NCI-H128 (cell line): Measurements from ENCODE around the gene CPNE8.
"Not testable (repeated sequence)": the region's sequence is repeated elsewhere in the genome, so short reads cannot be mapped to it uniquely, and the experiment has no call there.

Experiments used
- DNase-seq: peaks from one replicate; lab custom pipeline; 2025; ENCODE audit not compliant: unreplicated experiment; lab: John Stamatoyannopoulos, UW

The CPNE8 gene

GRCh38 chr12:38742496-38742895 is 162.9 kb downstream of the CPNE8 start:
- not testable (repeated sequence) for DNase-seq

- DNase-seq, result no peak
These were observed 168.6 kb downstream of the CPNE8 start for GRCh38 chr12:38736821-38737220.

- no peak for DNase-seq
These were observed 172.6 kb downstream of the CPNE8 start for GRCh38 chr12:38732761-38733160.

GRCh38 chr12:38728894-38729293 is 176.5 kb downstream of the CPNE8 start:
- DNase-seq, result no peak

GRCh38 chr12:38721611-38722252 is 183.7 kb downstream of the CPNE8 start:
- DNase-seq, result no peak

- DNase-seq, result no peak
These were observed 184.7 kb downstream of the CPNE8 start for GRCh38 chr12:38720661-38721060.

- no peak for DNase-seq
These were observed 192.1 kb downstream of the CPNE8 start for GRCh38 chr12:38713294-38713693.

GRCh38 chr12:38711054-38711453 is 194.3 kb downstream of the CPNE8 start:
- DNase-seq, result no peak

GRCh38 chr12:38708466-38708865 is 196.9 kb downstream of the CPNE8 start:
- no peak for DNase-seq

- DNase-seq, result no peak
These were observed 197.7 kb downstream of the CPNE8 start for GRCh38 chr12:38707648-38708047.

- DNase-seq, result no peak
These were observed 208.1 kb downstream of the CPNE8 start for GRCh38 chr12:38697289-38697688.

GRCh38 chr12:38695057-38695456 is 210.3 kb downstream of the CPNE8 start:
- no peak for DNase-seq

GRCh38 chr12:38691164-38691563 is 214.2 kb downstream of the CPNE8 start:
- no peak for DNase-seq

- DNase-seq, result no peak
These were observed 214.7 kb downstream of the CPNE8 start for GRCh38 chr12:38690646-38691045.

GRCh38 chr12:38689704-38690103 is 215.7 kb downstream of the CPNE8 start:
- DNase-seq, result no peak

GRCh38 chr12:38689195-38689594 is 216.2 kb downstream of the CPNE8 start:
- no peak for DNase-seq

- no peak for DNase-seq
These were observed 222.9 kb downstream of the CPNE8 start for GRCh38 chr12:38682521-38682920.

GRCh38 chr12:38669530-38669929 is 235.9 kb downstream of the CPNE8 start:
- no peak for DNase-seq

GRCh38 chr12:38669081-38669480 is 236.3 kb downstream of the CPNE8 start:
- no peak for DNase-seq

- no peak for DNase-seq
These were observed 239.0 kb downstream of the CPNE8 start for GRCh38 chr12:38666425-38666824.

- no peak for DNase-seq
These were observed 240.6 kb downstream of the CPNE8 start for GRCh38 chr12:38664661-38665269.

GRCh38 chr12:38662829-38663228 is 242.6 kb downstream of the CPNE8 start:
- no peak for DNase-seq

- no peak for DNase-seq
These were observed 251.7 kb downstream of the CPNE8 start for GRCh38 chr12:38653650-38654049.
